Fibroblast of villous mesenchyme (primary cell): Measurements from ENCODE around the gene KIFAP3. TPM values are rescaled to one million over a fixed set of nuclear protein-coding genes. Genes with fewer than 3 reads are reported as not detected.
A peak's percentile ranks its signal among the peaks of the same experiment; 100 is the strongest.

Experiments
- DNase-seq: peaks from one replicate; pipeline ENCODE4 v3.0.0-alpha.2; 2010; ENCODE audit warnings: low read depth
- H3K4me3 ChIP-seq: 2 replicates; pipeline ENCODE4 v1.5.1; 2011; ENCODE audit warnings: low read depth, mild to moderate bottlenecking, low read length
- CTCF ChIP-seq: IDR thresholded peaks from 2 replicates; pipeline ENCODE4 v1.5.1; 2012; ENCODE audit warnings: low read depth, mild to moderate bottlenecking, low read length; ENCODE audit not compliant: insufficient read depth
- total RNA-seq: library from RNA; depleted of rRNA; stranded (reverse); fragments of >200 nt; gene quantifications from 2 replicates; pipeline ENCODE4 v1.2.3, GENCODE V29; 2012

KIFAP3 gene
- total RNA-seq, 1 donor = 38.9 TPM

GRCh38 chr1:169894424-169895145 lies 179.9 kb downstream of the KIFAP3 start:
- no peak for TF ChIP-seq CTCF
- no peak for DNase-seq

GRCh38 chr1:169893645-169894423 lies 180.7 kb downstream of the KIFAP3 start, which contains the start of gene SCYL3:
Gene SCYL3 (minus strand): TSS chr1:169893896. CDS start chr1:169888840, 5,056 bp downstream.
- TF ChIP-seq CTCF = no peak
- peak; percentile 99 for DNase-seq
- peak within 1 kb of the TSS; percentile 83 for H3K4me3 ChIP-seq

More at GRCh38 chr1:169894424-169895145, 179.9 kb downstream of the KIFAP3 start:
- peak overlapping the region; percentile 83 for H3K4me3 ChIP-seq

- peak; percentile 43 for DNase-seq
- H3K4me3 ChIP-seq = peak overlapping the region; percentile 83
- no peak for TF ChIP-seq CTCF
Measured at GRCh38 chr1:169892927-169893644, 181.4 kb downstream of the KIFAP3 start.

- no peak for DNase-seq
Measured at GRCh38 chr1:169892176-169892926, 182.1 kb downstream of the KIFAP3 start.

GRCh38 chr1:169891539-169891885 lies 183.0 kb downstream of the KIFAP3 start:
- no peak for TF ChIP-seq CTCF
- no peak overlapping the region for H3K4me3 ChIP-seq
- DNase-seq = no peak

More at GRCh38 chr1:169892176-169892926, 182.1 kb downstream of the KIFAP3 start:
- peak overlapping the region; percentile 83 for H3K4me3 ChIP-seq
- no peak for TF ChIP-seq CTCF
